GM19463 (cell line): ENCODE results near the gene PLA2G4E.

Source experiments
- ATAC-seq: cut with Tn5 transposase; IDR thresholded peaks from one replicate; pipeline ENCODE4 v1.9.1; 2021; ENCODE audit warnings: mild to moderate bottlenecking, moderate library complexity; ENCODE audit not compliant: unreplicated experiment

The PLA2G4E gene

DNA sequence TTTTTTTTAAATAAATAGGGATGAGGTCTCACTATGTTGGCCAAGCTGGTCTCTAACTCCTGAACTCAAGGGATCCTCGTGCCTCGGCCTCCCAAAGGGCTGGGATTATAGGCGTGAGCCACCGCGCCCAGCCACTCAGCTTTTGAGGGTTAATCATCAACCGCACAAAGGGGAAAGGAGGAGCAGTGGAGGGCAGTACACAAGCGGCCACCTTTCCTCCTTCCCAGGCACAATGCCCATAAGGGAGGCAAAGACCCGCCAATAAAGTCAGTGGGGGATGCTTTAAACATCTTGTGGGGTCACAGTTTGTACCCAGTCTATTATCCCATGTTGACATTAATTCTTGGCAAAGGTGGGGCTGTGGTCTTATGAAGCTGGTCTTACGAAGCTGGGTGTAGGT is 80.9 kb downstream of the PLA2G4E start:
- ATAC-seq: no peak

DNA sequence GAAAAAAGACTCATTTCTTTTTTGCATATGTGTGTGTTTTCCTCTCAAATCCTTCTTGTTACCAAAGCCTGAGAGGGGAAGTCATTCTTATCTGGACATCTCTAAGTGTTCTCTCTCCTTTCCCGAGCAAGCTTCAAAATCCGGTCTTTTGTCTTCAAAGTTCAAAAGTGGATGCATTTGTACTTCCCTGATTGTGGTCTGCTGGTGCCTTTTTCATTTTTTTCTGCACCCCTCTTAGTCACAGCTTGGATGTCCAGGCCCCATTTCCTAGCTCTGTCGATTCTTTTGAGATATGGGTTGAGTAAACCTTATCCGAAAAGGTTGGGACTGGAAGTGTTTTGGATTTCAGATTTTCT is 83.3 kb downstream of the PLA2G4E start:
- ATAC-seq: no peak

DNA sequence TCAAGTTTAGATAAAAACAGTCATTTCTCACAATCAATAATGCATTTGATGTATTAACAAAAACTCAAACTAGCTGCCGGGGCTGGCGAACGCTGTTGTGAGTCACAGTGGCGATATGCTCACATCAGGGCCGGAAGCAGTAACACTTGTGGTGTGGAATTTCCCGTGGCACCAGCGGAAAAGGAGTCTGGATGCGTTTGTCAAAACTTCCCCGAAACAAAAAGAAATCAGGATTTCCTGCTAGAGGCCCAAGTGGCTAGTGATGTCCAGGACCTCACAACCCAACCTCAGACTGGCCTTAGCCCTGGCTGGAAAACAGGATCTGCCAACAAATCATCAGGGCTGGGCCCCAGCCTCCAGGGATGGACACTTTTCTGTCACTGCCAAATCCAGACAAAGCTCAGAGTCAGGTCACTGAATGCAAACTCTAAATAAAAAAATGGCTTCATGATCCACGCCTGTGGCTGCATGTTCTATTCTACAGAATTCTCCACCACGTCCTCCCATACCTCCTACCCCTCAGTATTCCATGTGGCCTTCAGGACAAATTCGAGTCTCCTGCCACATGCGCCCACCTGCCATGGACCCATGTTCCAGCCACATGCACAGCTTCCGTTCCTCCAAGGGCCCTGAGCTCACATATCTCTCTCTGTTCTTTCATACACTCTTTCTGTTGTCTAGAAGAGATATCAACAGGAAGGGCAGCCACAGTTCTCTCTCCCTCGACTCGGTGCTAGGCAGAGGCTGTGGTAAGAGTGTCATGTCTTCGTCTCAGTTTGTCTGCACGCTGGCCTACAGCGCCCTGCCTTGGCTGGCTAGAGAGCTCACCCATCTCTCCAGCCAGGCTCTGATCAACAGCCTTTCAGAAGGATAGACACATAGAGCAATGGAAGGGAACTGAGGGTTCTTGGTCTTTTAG is 83.9 kb downstream of the PLA2G4E start:
- no peak for ATAC-seq

DNA sequence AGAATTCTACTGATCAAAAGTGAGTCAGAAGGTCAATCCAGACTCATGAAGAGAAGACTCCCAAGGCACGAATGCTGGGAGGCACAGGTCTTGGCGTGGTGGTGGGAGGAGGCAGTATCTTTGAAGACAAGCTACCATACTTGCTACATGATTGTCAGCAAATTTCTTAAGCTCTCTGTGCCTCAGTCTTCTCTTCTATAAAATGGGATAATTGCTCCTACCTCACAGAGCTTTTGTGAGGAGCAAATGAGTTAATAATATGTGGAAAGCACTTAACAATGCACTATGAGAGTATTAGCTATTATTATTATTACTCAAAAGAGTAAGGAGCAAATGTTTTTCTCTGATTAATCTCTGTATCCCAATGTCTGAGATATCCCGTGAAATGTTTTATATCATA is 84.7 kb downstream of the PLA2G4E start:
- ATAC-seq: no peak

DNA sequence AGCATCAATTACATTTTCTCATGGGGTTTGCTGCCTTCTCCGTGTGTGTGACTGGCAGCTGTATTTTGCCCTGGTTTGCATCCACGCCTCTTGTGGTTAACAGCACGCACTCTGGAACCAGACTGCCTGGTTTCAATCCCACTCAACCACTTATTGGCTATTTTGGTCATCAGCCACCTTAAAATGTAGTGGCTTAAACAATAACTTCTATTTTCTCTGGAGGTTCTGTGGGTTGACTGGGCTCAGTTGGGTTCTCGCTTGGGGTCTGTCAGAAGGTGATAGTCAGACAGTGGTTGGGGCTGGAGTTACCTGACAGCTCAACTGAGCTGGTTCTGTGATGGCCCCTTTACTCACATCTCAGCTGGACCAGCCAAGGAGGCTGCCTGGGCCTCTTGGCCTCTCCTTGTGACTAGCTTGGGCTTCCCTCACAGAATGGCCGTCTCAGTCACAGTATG is 85.2 kb downstream of the PLA2G4E start:
- ATAC-seq: peak; percentile 49

DNA sequence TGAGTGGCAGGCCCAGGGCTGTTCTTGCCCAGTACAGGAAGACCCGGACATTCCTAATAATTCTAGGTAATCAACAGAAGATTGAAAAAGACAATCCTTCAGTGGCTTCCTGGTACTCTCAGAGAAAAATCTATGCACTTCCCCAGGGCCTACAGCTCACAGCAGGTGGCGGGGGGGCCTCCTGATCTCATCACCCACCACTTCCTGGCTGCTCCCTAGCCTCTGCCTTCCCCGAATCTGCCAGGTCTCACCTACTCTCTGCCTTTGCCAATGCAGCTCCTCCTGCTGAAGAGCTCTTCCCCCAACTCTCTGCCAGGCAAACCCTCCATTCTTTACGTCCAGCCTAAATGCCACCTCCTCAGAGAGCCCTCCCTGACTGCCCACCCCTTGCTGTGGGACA is 86.0 kb downstream of the PLA2G4E start:
- ATAC-seq: no peak

DNA sequence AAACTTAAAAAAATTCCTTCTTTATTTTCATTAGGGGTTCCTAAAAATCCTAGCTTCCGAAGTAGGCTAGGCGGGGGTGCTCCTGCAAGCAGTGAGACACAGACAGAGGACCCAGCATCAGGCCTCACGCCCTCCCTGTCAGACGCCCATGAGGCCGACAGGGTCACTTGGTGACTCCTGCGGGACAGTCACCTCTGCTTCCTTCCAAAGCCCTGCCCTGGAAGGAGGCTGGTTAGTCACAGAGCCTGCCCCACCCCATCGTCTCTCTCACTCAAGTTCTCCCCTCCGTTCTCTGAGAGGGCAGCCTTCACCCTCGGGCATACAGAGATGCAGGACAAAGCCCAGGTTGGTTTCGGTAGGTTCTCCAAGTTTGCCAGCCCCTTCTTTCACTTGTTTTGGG is 87.1 kb downstream of the PLA2G4E start:
- ATAC-seq: no peak

DNA sequence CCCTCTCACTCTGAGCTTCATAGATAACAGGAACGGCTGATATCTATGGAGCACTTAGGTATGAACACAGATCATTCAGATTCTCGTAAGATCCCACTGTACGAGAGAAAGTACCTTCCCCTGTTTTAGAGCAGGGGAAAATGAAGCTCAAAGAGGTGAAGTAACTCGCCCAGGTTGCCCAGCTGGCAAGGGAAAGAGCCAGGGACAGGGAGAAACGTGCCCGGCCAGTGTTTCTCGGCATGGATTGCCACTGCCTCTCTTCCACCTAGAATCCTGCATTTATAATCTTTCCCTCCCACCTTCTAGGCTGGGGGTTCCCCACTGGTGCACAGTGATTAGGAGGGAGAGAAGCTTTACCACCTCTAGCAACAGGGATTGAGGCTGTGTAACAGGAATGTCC is 87.5 kb downstream of the PLA2G4E start:
- no peak for ATAC-seq

DNA sequence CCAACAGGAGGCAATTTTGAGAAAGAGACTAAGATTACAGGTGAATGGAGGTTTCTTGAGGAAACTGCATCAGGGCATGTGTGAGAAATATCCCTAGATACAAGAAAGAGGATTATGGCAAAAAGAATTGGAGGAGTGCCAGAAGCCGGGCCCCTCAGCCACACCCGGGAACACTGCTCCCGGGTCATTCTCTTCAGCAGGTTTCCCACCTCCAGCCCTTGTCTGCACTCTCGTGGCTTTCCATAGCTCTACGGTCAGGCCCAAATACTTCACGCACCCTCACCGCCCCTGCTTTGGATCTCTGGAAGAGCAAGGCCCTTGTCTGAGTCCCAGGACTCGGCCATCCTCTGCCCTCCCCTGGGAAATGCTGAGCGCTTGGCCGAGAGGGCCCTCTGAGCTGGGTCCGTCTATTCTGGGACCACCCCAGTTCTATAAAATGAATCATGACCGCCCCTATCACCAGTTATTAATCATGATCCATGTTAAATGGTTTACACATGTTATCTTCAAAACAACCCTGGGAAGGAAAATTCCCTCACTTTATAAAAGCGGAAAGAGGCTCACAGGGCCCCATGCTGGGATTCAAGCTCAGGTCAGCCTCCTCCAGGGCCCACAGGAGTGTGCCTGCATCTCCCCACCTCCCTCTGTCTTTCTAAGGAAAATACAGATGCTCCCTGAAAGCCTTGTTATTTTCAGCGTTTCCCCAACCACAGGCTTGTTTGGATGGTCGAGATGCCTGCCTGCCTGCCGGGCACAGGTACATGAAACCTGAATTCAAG is 88.1 kb downstream of the PLA2G4E start:
- ATAC-seq: no peak

DNA sequence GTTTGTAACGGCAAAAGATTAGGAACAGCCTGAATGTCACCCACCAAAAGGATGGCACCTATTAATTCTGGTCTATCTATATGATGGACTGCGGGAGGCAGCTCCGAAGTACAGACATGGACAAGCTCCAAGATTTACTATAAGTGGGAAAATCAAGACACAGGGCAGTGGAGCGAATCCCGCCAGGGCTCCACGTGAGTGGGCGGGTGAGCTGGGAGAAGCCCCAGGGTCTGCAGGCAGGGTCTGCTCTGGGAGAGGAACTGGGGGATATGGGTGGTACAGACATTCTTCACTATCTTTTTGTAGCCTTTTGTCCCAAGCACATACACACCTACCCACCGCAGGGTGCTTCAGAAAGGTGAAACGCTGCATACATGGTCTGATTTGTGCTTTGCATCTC is 88.7 kb downstream of the PLA2G4E start:
- no peak for ATAC-seq
